ENCODE measurements around the gene RAB30. TPM values are rescaled to one million over a fixed set of nuclear protein-coding genes. Genes with fewer than 3 reads are reported as not detected.
"Not testable (repeated sequence)": the region's sequence is repeated elsewhere in the genome, so short reads cannot be mapped to it uniquely, and the experiment has no call there.

The RAB30 gene
- total RNA-seq, 2 experiments from 2014 or later = 9.8 to 10.9 TPM

DNA sequence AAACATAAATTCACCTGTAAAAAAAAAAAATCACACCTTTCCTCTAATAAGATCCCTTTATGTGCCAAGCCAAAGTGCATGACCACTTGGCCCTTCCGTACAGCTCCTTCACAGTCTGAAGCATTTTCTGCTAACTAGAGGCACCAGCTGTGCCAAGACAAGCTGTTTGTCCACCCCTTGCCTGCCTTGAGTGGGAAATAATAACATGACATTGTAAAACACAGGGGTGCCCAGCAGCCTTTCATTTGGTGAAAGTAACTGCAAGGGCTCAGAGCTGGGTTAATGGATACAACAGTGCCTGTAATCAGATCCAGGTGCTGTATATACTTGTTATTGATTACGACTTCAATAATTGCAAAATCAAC, 110.9 kb downstream of the RAB30 start:
- DNase-seq = no peak
- no peaks in the 10 kb centered on the region for H3K27me3 Mint-ChIP-seq
- intact Hi-C loops (cut with micrococcal nuclease) = loop anchor here (1.0 to 5.0 kb wide), 4 partner anchors 16 to 197 kb away; partner anchors contain the start of genes PCF11 and RAB30
- ChIA-PET CTCF (interaction anchor here (1.0 to 1.5 kb wide), 4 partner anchors 14 to 288 kb away, joined by 3 to 4 read pairs (median 3); no protein-coding TSS in a partner anchor), POLR2A (interaction anchor here (0.6 to 2.0 kb wide), 3 partner anchors 60 to 153 kb away, joined by 4 to 5 read pairs (median 4); partner anchors contain the start of genes DDIAS, PRCP and RAB30)
- TF ChIP-seq, protein P1, sequence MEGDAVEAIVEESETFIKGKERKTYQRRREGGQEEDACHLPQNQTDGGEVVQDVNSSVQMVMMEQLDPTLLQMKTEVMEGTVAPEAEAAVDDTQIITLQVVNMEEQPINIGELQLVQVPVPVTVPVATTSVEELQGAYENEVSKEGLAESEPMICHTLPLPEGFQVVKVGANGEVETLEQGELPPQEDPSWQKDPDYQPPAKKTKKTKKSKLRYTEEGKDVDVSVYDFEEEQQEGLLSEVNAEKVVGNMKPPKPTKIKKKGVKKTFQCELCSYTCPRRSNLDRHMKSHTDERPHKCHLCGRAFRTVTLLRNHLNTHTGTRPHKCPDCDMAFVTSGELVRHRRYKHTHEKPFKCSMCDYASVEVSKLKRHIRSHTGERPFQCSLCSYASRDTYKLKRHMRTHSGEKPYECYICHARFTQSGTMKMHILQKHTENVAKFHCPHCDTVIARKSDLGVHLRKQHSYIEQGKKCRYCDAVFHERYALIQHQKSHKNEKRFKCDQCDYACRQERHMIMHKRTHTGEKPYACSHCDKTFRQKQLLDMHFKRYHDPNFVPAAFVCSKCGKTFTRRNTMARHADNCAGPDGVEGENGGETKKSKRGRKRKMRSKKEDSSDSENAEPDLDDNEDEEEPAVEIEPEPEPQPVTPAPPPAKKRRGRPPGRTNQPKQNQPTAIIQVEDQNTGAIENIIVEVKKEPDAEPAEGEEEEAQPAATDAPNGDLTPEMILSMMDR (IDR thresholded peaks at IDR 0.05) = no peak
- ATAC-seq = no peak
- peak overlapping the region; percentile 62 for H3K27ac Mint-ChIP-seq
- H3K4me3 Mint-ChIP-seq = peak overlapping the region; percentile 42
- peaks cover 27% of the 10 kb centered on the region for H3K36me3 Mint-ChIP-seq (ENCODE audit: low read depth)
- H3K9me3 Mint-ChIP-seq = peaks cover 30% of the 10 kb centered on the region
- H3K4me1 Mint-ChIP-seq (ENCODE audit: low read depth) = peaks cover 82% of the 10 kb centered on the region

DNA sequence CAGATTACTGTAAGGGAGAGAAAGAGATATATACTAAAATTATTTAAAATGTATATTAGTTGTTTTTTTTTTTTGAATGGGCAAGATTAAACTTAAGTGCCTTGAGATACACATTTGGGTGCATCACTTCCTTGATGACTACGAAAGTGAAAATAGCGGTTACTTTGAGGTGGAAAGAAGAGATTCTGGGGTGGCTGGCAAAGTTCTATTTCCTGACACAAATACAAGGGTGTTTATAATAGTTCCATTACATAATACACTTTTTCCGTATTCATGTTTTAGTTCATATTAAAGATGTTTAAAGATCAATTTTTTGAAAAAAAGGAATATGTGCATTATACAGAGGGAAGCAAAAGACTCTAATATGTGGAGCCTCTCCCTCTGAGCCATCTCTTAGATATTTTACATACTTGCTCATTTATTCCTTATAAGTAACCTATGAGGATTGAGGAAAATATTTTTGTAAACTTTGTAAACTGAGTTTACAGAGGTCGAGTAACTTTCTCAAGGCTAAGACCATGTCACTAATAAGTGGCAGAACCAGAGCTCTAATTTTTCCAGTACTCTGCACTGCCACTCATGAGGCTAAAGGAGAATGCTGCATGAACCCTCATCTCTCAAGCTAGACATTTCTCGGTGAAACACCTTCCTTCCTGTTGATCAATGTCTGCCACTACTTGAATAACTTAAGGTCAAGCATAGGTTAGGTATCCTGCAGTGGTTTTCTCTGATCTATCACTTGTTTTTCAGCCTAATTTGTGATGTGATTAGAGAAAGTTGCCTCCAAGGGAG, 111.5 kb downstream of the RAB30 start:
- Mint-ChIP-seq H3K27ac (peak overlapping the region; percentile 62), H3K36me3 (ENCODE audit: low read depth) (peaks cover 33% of the 10 kb centered on the region), H3K4me1 (ENCODE audit: low read depth) (peaks cover 82% of the 10 kb centered on the region), H3K27me3 (no peaks in the 10 kb centered on the region), H3K4me3 (peak overlapping the region; percentile 42), H3K9me3 (peaks cover 33% of the 10 kb centered on the region)
- ATAC-seq = peak; percentile 82
- intact Hi-C loops (cut with micrococcal nuclease) = loop anchor here (1.0 to 5.0 kb wide), 4 partner anchors 17 to 197 kb away; partner anchors contain the start of genes PCF11 and RAB30
- POLR2A ChIA-PET = interaction anchor here (1.0 to 3.0 kb wide), 6 partner anchors 29 to 112 kb away, joined by 3 to 15 read pairs (median 3); partner anchors contain the start of genes DDIAS, PRCP and RAB30
- TF ChIP-seq, protein P1 (IDR thresholded peaks at IDR 0.05) = no peak
- peak; percentile 65 for DNase-seq
- CTCF ChIA-PET = interaction anchor here (1.0 to 1.2 kb wide), 3 partner anchors 39 to 289 kb away, joined by 3 read pairs; no protein-coding TSS in a partner anchor

DNA sequence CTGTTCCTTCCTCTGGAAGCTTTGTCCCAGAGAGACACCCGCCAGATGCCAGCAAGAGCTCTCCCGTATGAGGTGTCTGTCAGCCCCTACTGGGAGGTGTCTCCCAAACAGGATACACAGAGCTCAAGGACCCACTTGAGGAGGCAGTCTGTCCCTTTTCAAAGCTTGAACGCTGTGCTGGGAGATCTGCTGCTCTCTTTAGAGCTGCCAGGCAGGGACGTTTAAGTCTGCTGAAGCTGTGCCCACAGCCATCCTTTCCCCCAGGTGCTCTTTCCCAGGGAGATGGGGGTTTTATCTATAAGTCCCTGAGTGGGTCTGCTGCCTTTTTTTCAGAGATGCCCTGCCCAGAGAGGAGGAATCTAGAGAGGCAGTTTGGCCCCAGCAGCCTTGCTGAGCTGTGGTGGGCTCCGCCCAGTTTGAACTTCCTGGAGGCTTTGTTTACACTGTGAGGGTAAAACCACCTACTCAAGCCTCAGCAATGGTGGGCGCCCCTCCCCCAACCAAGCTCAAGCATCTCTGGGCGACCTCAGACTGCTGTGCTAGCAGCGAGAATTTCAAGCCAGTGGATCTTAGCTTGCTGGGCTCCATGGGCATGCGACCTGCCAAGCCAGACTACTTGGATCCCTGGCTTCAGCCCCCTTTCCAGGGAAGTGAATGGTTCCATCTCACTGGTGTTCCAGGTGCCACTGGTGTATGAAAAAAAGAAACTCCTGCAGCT, 115.8 kb downstream of the RAB30 start:
- intact Hi-C loops (cut with micrococcal nuclease); H3K4me3 Mint-ChIP-seq; H3K27me3 Mint-ChIP-seq; POLR2A ChIA-PET: not testable (repeated sequence)
- H3K36me3 Mint-ChIP-seq (ENCODE audit: low read depth) = peaks cover 52% of the 10 kb centered on the region
- CTCF ChIA-PET = interaction anchor here (0.9 to 1.9 kb wide), 3 partner anchors 9 to 200 kb away, joined by 3 to 6 read pairs (median 3); no protein-coding TSS in a partner anchor
- peaks cover 53% of the 10 kb centered on the region for H3K9me3 Mint-ChIP-seq
- DNase-seq (peak; percentile 87), ATAC-seq (peak; percentile 38)
- H3K27ac Mint-ChIP-seq = peak overlapping the region; percentile 73
- H3K4me1 Mint-ChIP-seq (ENCODE audit: low read depth) = peaks cover 56% of the 10 kb centered on the region

DNA sequence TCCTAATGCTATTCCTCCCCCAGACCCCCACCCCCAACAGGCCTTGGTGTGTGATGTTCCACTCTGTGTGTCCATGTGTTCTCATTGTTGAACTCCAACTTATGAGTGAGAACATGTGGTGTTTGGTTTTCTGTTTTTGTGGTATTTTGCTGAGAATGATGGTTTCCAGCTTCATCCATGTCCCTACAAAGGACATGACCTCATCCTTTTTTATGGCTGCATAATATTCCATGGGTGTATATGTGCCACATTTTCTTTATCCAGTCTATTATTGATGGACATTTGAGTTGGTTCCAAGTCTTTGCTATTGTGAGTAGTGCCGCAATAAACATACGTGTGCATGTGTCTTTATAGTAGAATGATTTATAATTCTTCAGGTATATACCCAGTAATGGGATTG, 121.2 kb downstream of the RAB30 start:
- peaks cover 14% of the 10 kb centered on the region for H3K4me1 Mint-ChIP-seq (ENCODE audit: low read depth)
- CTCF ChIA-PET; H3K27me3 Mint-ChIP-seq; ATAC-seq; H3K27ac Mint-ChIP-seq; intact Hi-C loops (cut with micrococcal nuclease); H3K4me3 Mint-ChIP-seq; POLR2A ChIA-PET; DNase-seq: not testable (repeated sequence)
- peaks cover 29% of the 10 kb centered on the region for H3K36me3 Mint-ChIP-seq (ENCODE audit: low read depth)
- H3K9me3 Mint-ChIP-seq = peaks cover 41% of the 10 kb centered on the region

DNA sequence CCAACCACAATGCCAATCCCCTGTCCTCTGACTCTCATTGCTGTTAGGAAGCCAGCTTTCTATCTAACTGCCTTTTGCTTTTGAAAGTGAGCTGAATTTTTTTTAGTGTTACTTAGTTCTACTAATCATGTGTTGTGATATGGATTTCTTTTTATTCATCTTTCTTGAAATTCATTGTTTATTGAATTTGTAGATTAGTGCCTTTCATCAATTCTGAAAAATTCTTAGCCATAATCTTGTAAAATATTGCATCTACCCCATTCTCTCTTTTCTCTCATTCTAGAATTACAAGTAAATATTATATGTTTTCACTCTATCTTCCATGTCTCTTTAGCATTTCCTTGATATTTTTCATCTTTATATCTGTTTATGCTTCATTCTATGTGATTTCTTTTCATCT, 122.3 kb downstream of the RAB30 start:
- Mint-ChIP-seq H3K36me3 (ENCODE audit: low read depth) (peaks cover 20% of the 10 kb centered on the region), H3K4me1 (ENCODE audit: low read depth) (peaks cover 13% of the 10 kb centered on the region), H3K27ac (no peak overlapping the region), H3K27me3 (no peaks in the 10 kb centered on the region), H3K9me3 (peaks cover 36% of the 10 kb centered on the region), H3K4me3 (no peak overlapping the region)
- intact Hi-C loops (cut with micrococcal nuclease) = no loop called here
- ChIA-PET POLR2A (interaction anchor here (0.6 to 0.9 kb wide), 2 partner anchors 12 to 148 kb away, joined by 3 read pairs; no protein-coding TSS in a partner anchor), CTCF (no interaction called here)
- TF ChIP-seq, protein P1 (IDR thresholded peaks at IDR 0.05) = no peak
- DNase-seq (no peak), ATAC-seq (no peak)

Data from activated CD8-positive, alpha-beta T cell treated with anti-CD3 and anti-CD28 coated beads for 36 hours (primary cell).